Mesendoderm (in vitro differentiated cells): Measurements from ENCODE around the gene ALOX15B.
"Not testable (repeated sequence)": the region's sequence is repeated elsewhere in the genome, so short reads cannot be mapped to it uniquely, and the experiment has no call there.

ENCODE experiments used
- DNase-seq: peaks from one replicate; pipeline ENCODE4 v3.0.0; 2013
- H2AK5ac ChIP-seq: 2 replicates; pipeline ENCODE4 v1.6.1; 2013; ENCODE audit warnings: low read length, inconsistent platforms
- H2BK120ac ChIP-seq: 2 replicates; pipeline ENCODE4 v1.6.1; 2013; ENCODE audit warnings: low read depth, mild to moderate bottlenecking, low read length, moderate library complexity, mixed read lengths
- H2BK15ac ChIP-seq: replicated peaks from 2 replicates; pipeline ENCODE4 v1.6.1; 2013; ENCODE audit warnings: low read depth, mild to moderate bottlenecking, moderate library complexity
- H2BK5ac ChIP-seq: 2 replicates; pipeline ENCODE4 v1.6.1; 2013; ENCODE audit warnings: low read length, inconsistent platforms
- H3K18ac ChIP-seq: 2 replicates; pipeline ENCODE4 v1.6.1; 2013; ENCODE audit warnings: mild to moderate bottlenecking, low read length, mixed read lengths
- H3K23ac ChIP-seq: one replicate; pipeline ENCODE4 v1.6.1; 2013; ENCODE audit warnings: low read length
- H3K27ac ChIP-seq: 2 replicates; pipeline ENCODE4 v1.5.1; 2013; ENCODE audit warnings: low read depth, mild to moderate bottlenecking, inconsistent platforms, low read length, moderate library complexity
- H3K27me3 ChIP-seq: 2 replicates; pipeline ENCODE4 v1.6.1; 2013; ENCODE audit warnings: low read length, control low read depth, mild to moderate bottlenecking, inconsistent platforms; ENCODE audit not compliant: insufficient read depth, poor library complexity
- H3K36me3 ChIP-seq: 2 replicates; pipeline ENCODE4 v1.6.1; 2013; ENCODE audit warnings: low read length, inconsistent platforms; ENCODE audit not compliant: control insufficient read depth, insufficient read depth
- H3K4ac ChIP-seq: one replicate; pipeline ENCODE4 v1.6.1; 2013; ENCODE audit warnings: low read depth, mild to moderate bottlenecking, low read length, moderate library complexity
- H3K4me1 ChIP-seq: 2 replicates; pipeline ENCODE4 v1.6.1; 2013; ENCODE audit warnings: low read depth, low read length, inconsistent platforms; ENCODE audit not compliant: control insufficient read depth
- H3K4me2 ChIP-seq: 2 replicates; pipeline ENCODE4 v1.6.1; 2013; ENCODE audit warnings: low read length
- H3K4me3 ChIP-seq: 2 replicates; pipeline ENCODE4 v1.5.1; 2013; ENCODE audit warnings: mild to moderate bottlenecking, low read length
- H3K56ac ChIP-seq: one replicate; pipeline ENCODE4 v1.6.1; 2013; ENCODE audit warnings: low read length
- H3K79me1 ChIP-seq: 2 replicates; pipeline ENCODE4 v1.6.1; 2013; ENCODE audit warnings: low read length, inconsistent platforms
- H3K79me2 ChIP-seq: 2 replicates; pipeline ENCODE4 v1.6.1; 2013; ENCODE audit warnings: mild to moderate bottlenecking, low read length; ENCODE audit not compliant: control insufficient read depth, insufficient read depth
- H3K9ac ChIP-seq: 2 replicates; pipeline ENCODE4 v1.6.1; 2013; ENCODE audit warnings: low read length, inconsistent platforms
- H4K5ac ChIP-seq: one replicate; pipeline ENCODE4 v1.6.1; 2013; ENCODE audit warnings: low read length
- H4K8ac ChIP-seq: one replicate; pipeline ENCODE4 v1.6.1; 2013; ENCODE audit warnings: low read depth, mild to moderate bottlenecking, control low read depth, low read length, moderate library complexity
- WGBS: extraction: QIAGEN DNeasy Blood & Tissue Kit; methylation state at CpG from one replicate; pipeline ENCODE4 v1.1.7; 2013; ENCODE audit warnings: low lambda C conversion rate, missing lambda C conversion rate; ENCODE audit not compliant: insufficient coverage; ENCODE audit errors: extremely low coverage; 5-methylcytosine and 5-hydroxymethylcytosine counted together

The ALOX15B gene

GRCh38 chr17:8060274-8060673, 21.4 kb downstream of the ALOX15B start:
- no peak overlapping the region for H3K18ac ChIP-seq
- no peak overlapping the region for H3K4ac ChIP-seq
- no peak overlapping the region for H4K8ac ChIP-seq
- H3K4me3 ChIP-seq: no peak overlapping the region
- H2BK120ac ChIP-seq: no peak overlapping the region
- no peak overlapping the region for H3K56ac ChIP-seq
- peak; percentile 80 for DNase-seq
- H2BK15ac ChIP-seq: no peak overlapping the region
- peaks cover 4% of the 10 kb centered on the region for H3K4me1 ChIP-seq
- WGBS: no CpG with 5 or more reads among the region's 10 CpGs
- H3K79me2 ChIP-seq: no peaks in the 10 kb centered on the region
- no peak overlapping the region for H3K4me2 ChIP-seq
- no peaks in the 10 kb centered on the region for H3K79me1 ChIP-seq
- no peak overlapping the region for H4K5ac ChIP-seq
- H3K9ac ChIP-seq: no peak overlapping the region
- no peak overlapping the region for H2BK5ac ChIP-seq
- no peak overlapping the region for H3K23ac ChIP-seq
- H3K36me3 ChIP-seq: no peaks in the 10 kb centered on the region
- peaks cover 5% of the 10 kb centered on the region for H3K27me3 ChIP-seq
- H3K27ac ChIP-seq: no peak overlapping the region
- H2AK5ac ChIP-seq: no peak overlapping the region

- no CpG with 5 or more reads among the region's 8 CpGs for WGBS
- not testable (repeated sequence) for H3K27ac ChIP-seq, H3K79me2 ChIP-seq, H3K4me2 ChIP-seq, H2BK5ac ChIP-seq, H3K79me1 ChIP-seq, H3K27me3 ChIP-seq, H3K4me3 ChIP-seq, H3K4ac ChIP-seq, H3K9ac ChIP-seq, H4K5ac ChIP-seq, H3K23ac ChIP-seq, H2BK120ac ChIP-seq, H2BK15ac ChIP-seq, H3K18ac ChIP-seq, H4K8ac ChIP-seq, H3K4me1 ChIP-seq, H3K36me3 ChIP-seq, H2AK5ac ChIP-seq
- peak overlapping the region; percentile 75 for H3K56ac ChIP-seq
- DNase-seq: peak; percentile 79
Measured at GRCh38 chr17:8061851-8062250, 23.0 kb downstream of the ALOX15B start.

- no peak overlapping the region for H3K23ac ChIP-seq
- no peak overlapping the region for H3K27ac ChIP-seq
- peaks cover 5% of the 10 kb centered on the region for H3K27me3 ChIP-seq
- peaks cover 4% of the 10 kb centered on the region for H3K4me1 ChIP-seq
- peak overlapping the region; percentile 75 for H3K56ac ChIP-seq
- peak overlapping the region; percentile 44 for H4K5ac ChIP-seq
- peak overlapping the region; percentile 35 for H2BK120ac ChIP-seq
- no CpG with 5 or more reads among the region's 8 CpGs for WGBS
- H2AK5ac ChIP-seq: peak overlapping the region; percentile 6
- H3K4me3 ChIP-seq: peak overlapping the region; percentile 19
- no peak overlapping the region for H3K4ac ChIP-seq
- no peaks in the 10 kb centered on the region for H3K36me3 ChIP-seq
- H4K8ac ChIP-seq: no peak overlapping the region
- peak overlapping the region; percentile 63 for H3K18ac ChIP-seq
- DNase-seq: no peak
- peak overlapping the region; percentile 47 for H3K4me2 ChIP-seq
- peak overlapping the region; percentile 10 for H2BK5ac ChIP-seq
- no peaks in the 10 kb centered on the region for H3K79me1 ChIP-seq
- H3K79me2 ChIP-seq: no peaks in the 10 kb centered on the region
- peak overlapping the region; percentile 67 for H3K9ac ChIP-seq
- peak overlapping the region; percentile 88 for H2BK15ac ChIP-seq
Measured at GRCh38 chr17:8062435-8062806, 23.6 kb downstream of the ALOX15B start.

GRCh38 chr17:8062807-8063483, 24.1 kb downstream of the ALOX15B start:
- H3K18ac ChIP-seq: peak overlapping the region; percentile 63
- H3K27me3 ChIP-seq: peaks cover 5% of the 10 kb centered on the region

GRCh38 chr17:8063761-8064534, 25.1 kb downstream of the ALOX15B start:
- Histone ChIP-seq H3K4ac (peak overlapping the region; percentile 82), H3K79me2 (no peaks in the 10 kb centered on the region), H2AK5ac (no peak overlapping the region), H3K27me3 (peaks cover 5% of the 10 kb centered on the region), H3K36me3 (no peaks in the 10 kb centered on the region), H4K5ac (no peak overlapping the region), H3K23ac (no peak overlapping the region), H4K8ac (no peak overlapping the region), H3K27ac (no peak overlapping the region), H2BK5ac (no peak overlapping the region), H2BK120ac (peak overlapping the region; percentile 92), H3K56ac (peak overlapping the region; percentile 69), H3K4me3 (no peak overlapping the region), H2BK15ac (no peak overlapping the region), H3K79me1 (no peaks in the 10 kb centered on the region), H3K9ac (peak overlapping the region; percentile 67), H3K18ac (peak overlapping the region; percentile 96), H3K4me1 (peaks cover 4% of the 10 kb centered on the region), H3K4me2 (peak overlapping the region; percentile 47)
- no peak for DNase-seq
- WGBS: no CpG with 5 or more reads among the region's 28 CpGs

More at GRCh38 chr17:8062807-8063483, 24.1 kb downstream of the ALOX15B start:
- no peaks in the 10 kb centered on the region for H3K36me3 ChIP-seq
- no peak overlapping the region for H3K4ac ChIP-seq
- WGBS: no CpG with 5 or more reads among the region's 15 CpGs
- H2BK120ac ChIP-seq: no peak overlapping the region
- peak overlapping the region; percentile 47 for H3K4me2 ChIP-seq
- peak overlapping the region; percentile 57 for H3K56ac ChIP-seq
- H4K5ac ChIP-seq: no peak overlapping the region
- peak overlapping the region; percentile 67 for H3K9ac ChIP-seq
- H2BK5ac ChIP-seq: no peak overlapping the region
- no peak overlapping the region for H3K23ac ChIP-seq
- H3K79me1 ChIP-seq: no peaks in the 10 kb centered on the region
- DNase-seq: peak; percentile 61
- H3K4me3 ChIP-seq: no peak overlapping the region
- H2AK5ac ChIP-seq: no peak overlapping the region
- peaks cover 4% of the 10 kb centered on the region for H3K4me1 ChIP-seq
- H3K79me2 ChIP-seq: no peaks in the 10 kb centered on the region
- peak overlapping the region; percentile 88 for H2BK15ac ChIP-seq
- no peak overlapping the region for H4K8ac ChIP-seq
- H3K27ac ChIP-seq: no peak overlapping the region
